SJSA1 (cell line): ENCODE measurements around the gene FBXO40. TPM values are rescaled to one million over a fixed set of nuclear protein-coding genes. Genes with fewer than 3 reads are reported as not detected.

Source experiments
- DNase-seq, 2 experiments: peaks; one replicate each; pipeline ENCODE4 v3.0.0-alpha.2; 2015 to 2020; ENCODE audit warnings: low spot score in 2 of 2, low read depth in 1 of 2
- H3K27ac ChIP-seq: fragments of 250-450 bp; sonication (Bioruptor Pico); 2 replicates; pipeline ENCODE4 v1.5.1; 2020; ENCODE audit warnings: mild to moderate bottlenecking, moderate library complexity
- H3K27me3 ChIP-seq: fragments of 250-450 bp; sonication (Bioruptor Pico); replicated peaks from 2 replicates; pipeline ENCODE4 v1.5.1; 2020; ENCODE audit warnings: mild to moderate bottlenecking, moderate library complexity
- H3K36me3 ChIP-seq: fragments of 250-450 bp; sonication (Bioruptor Pico); 2 replicates; pipeline ENCODE4 v1.5.1; 2020; ENCODE audit warnings: mild to moderate bottlenecking
- H3K4me1 ChIP-seq: fragments of 250-450 bp; sonication (Bioruptor Pico); replicated peaks from 2 replicates; pipeline ENCODE4 v1.6.1; 2021; ENCODE audit warnings: mild to moderate bottlenecking
- H3K4me3 ChIP-seq: fragments of 250-450 bp; sonication (Bioruptor Pico); 2 replicates; pipeline ENCODE4 v1.5.1; 2020; ENCODE audit warnings: mild to moderate bottlenecking
- H3K9me3 ChIP-seq: fragments of 250-450 bp; sonication (Bioruptor Pico); replicated peaks from 2 replicates; pipeline ENCODE4 v1.5.1; 2020; ENCODE audit warnings: mild to moderate bottlenecking
- total RNA-seq: library from RNA; depleted of rRNA; stranded (reverse); fragments of >200 nt; shearing (Covaris generic); gene quantifications from 2 replicates; pipeline ENCODE4 v1.2.3, GENCODE V29; 2014

FBXO40 gene
- total RNA-seq, 1 experiment from 2014 or later = not detected

DNA sequence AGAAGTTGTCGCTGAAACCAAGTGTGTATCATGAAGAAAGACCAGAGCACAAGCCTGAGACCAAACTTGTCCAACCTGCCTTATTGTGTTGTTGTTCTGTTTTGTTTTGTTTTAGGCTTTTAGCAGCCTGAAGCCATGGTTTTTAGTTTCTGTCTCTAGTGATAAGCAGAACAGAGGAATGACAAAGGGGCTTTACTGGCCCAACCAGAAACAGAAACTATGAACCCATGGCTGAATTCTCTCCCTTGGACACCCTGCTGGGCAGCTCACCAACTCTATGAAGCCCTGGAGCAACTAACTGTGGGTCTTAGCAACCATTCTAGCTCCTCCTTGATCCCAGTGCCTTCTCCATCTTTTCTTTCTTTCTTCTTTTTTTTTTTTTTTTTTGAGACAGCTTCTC, 37.2 kb downstream of the FBXO40 start:
- DNase-seq = no peak
- H3K27ac ChIP-seq = no peak overlapping the region
- H3K36me3 ChIP-seq = no peaks in the 10 kb centered on the region
- H3K27me3 ChIP-seq = no peaks in the 10 kb centered on the region
- H3K9me3 ChIP-seq = no peaks in the 10 kb centered on the region
- no peak overlapping the region for H3K4me3 ChIP-seq
- H3K4me1 ChIP-seq = no peaks in the 10 kb centered on the region

DNA sequence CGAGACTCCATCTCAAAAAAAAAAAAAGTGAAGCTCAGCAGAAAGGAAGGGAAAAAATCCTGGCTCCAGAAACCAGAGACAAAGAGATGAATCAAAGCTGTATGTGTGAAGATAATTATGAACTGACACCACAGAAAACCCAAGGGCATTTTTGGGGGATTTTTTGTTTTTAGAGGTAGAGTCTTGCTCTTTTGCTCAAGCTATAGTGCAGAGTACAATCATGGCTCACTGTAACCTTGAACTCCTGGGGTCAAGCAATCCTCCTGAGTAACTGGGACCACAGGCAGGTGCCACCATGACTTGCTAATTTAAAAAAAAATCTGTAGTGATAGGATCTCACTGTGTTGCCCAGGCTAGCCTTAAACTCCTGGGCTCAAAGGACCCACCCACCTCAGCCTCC, 44.7 kb downstream of the FBXO40 start:
- Histone ChIP-seq H3K27me3 (no peaks in the 10 kb centered on the region), H3K36me3 (no peaks in the 10 kb centered on the region), H3K4me3 (no peak overlapping the region), H3K27ac (no peak overlapping the region), H3K4me1 (no peaks in the 10 kb centered on the region), H3K9me3 (no peaks in the 10 kb centered on the region)
- no peak for DNase-seq

GRCh38 chr3:121641127-121641526, 47.9 kb downstream of the FBXO40 start:
- no peaks in the 10 kb centered on the region for H3K4me1 ChIP-seq
- H3K27ac ChIP-seq = no peak overlapping the region
- no peak overlapping the region for H3K4me3 ChIP-seq
- no peaks in the 10 kb centered on the region for H3K27me3 ChIP-seq
- no peaks in the 10 kb centered on the region for H3K36me3 ChIP-seq
- H3K9me3 ChIP-seq = no peaks in the 10 kb centered on the region
- DNase-seq = no peak

- Histone ChIP-seq H3K36me3 (no peaks in the 10 kb centered on the region), H3K27ac (no peak overlapping the region), H3K27me3 (no peaks in the 10 kb centered on the region), H3K9me3 (no peaks in the 10 kb centered on the region), H3K4me3 (no peak overlapping the region), H3K4me1 (no peaks in the 10 kb centered on the region)
- no peak for DNase-seq
Measured at GRCh38 chr3:121642601-121643314, 49.6 kb downstream of the FBXO40 start.

DNA sequence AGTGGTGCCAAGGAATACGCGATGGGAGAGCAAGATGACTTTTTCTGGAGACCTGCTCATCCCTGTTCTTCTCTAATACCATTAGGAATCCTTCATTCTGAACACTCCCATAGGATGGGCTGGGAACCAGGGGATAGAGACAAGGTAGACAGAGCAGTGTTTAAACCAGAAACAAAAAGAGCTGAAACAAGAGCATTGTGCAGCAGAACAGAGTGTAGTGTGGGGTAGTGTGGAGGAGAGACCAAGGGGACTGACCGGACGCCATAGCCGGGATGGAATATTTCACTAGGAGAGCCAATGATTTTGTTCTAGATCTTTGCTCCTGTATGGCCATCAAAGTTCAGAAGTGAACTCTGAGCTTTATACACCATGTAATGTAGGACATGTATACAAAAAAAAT, 51.9 kb downstream of the FBXO40 start:
- Histone ChIP-seq H3K9me3 (no peaks in the 10 kb centered on the region), H3K4me3 (no peak overlapping the region), H3K27me3 (no peaks in the 10 kb centered on the region), H3K36me3 (no peaks in the 10 kb centered on the region), H3K4me1 (no peaks in the 10 kb centered on the region), H3K27ac (no peak overlapping the region)
- no peak for DNase-seq

- Histone ChIP-seq H3K4me3 (no peak overlapping the region), H3K9me3 (no peaks in the 10 kb centered on the region), H3K27ac (no peak overlapping the region), H3K36me3 (no peaks in the 10 kb centered on the region), H3K27me3 (no peaks in the 10 kb centered on the region), H3K4me1 (no peaks in the 10 kb centered on the region)
- no peak for DNase-seq
Measured at GRCh38 chr3:121648219-121648958, 55.2 kb downstream of the FBXO40 start.

- H3K4me1 ChIP-seq = no peaks in the 10 kb centered on the region
- H3K27ac ChIP-seq = no peak overlapping the region
- DNase-seq = no peak
- H3K4me3 ChIP-seq = no peak overlapping the region
- no peaks in the 10 kb centered on the region for H3K9me3 ChIP-seq
- H3K27me3 ChIP-seq = no peaks in the 10 kb centered on the region
- no peaks in the 10 kb centered on the region for H3K36me3 ChIP-seq
Measured at GRCh38 chr3:121649645-121650044, 56.5 kb downstream of the FBXO40 start.

- Histone ChIP-seq H3K4me3 (no peak overlapping the region), H3K4me1 (no peaks in the 10 kb centered on the region), H3K36me3 (no peaks in the 10 kb centered on the region), H3K9me3 (no peaks in the 10 kb centered on the region), H3K27ac (no peak overlapping the region), H3K27me3 (no peaks in the 10 kb centered on the region)
- no peak for DNase-seq
Measured at GRCh38 chr3:121651684-121652083, 58.5 kb downstream of the FBXO40 start.

DNA sequence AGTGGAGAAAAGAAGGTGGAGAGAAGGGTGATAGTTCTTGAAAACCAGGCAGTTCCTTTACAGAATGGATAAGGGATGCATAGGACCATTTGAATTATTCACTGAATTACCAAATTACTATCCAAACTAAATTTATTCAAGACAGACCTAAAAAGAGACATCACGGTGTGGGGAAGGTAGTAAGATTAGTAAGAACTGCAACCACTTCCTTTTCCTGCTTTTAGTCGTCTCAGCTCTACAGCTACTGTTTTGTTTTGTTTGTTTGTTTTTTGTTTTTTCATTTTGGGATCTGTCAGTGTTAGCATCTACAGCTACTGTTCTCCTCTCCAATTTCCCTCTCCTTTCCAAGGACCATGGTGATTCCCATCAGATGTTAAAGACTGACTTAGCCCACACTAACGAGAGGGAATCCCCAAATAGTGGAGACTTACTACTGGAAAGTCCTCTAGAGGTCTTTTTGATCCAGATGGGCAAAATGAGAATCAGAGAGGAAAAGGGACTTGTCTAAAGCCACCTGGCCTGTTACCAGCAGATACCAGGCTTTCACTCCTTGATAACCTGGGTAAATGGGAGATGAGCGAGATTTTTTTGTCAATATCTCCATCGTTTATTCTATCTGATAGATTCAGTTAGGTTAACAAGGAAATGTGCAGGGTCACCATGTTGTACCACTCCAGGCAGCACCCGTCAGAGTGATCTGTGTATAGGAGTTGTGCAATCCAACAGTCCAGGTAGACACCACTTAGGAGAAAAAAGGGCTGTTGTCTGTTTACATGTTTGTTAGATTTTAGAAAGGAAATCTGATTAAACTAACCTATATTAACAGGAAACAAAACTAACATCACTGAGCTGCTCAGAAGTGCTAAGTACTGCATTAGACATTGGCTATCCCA, 61.6 kb downstream of the FBXO40 start:
- DNase-seq = no peak
- no peaks in the 10 kb centered on the region for H3K9me3 ChIP-seq
- H3K36me3 ChIP-seq = no peaks in the 10 kb centered on the region
- no peak overlapping the region for H3K4me3 ChIP-seq
- no peaks in the 10 kb centered on the region for H3K4me1 ChIP-seq
- no peaks in the 10 kb centered on the region for H3K27me3 ChIP-seq
- H3K27ac ChIP-seq = no peak overlapping the region

GRCh38 chr3:121658716-121659435, 65.7 kb downstream of the FBXO40 start:
- Histone ChIP-seq H3K36me3 (peaks cover 2% of the 10 kb centered on the region), H3K27ac (no peak overlapping the region), H3K4me1 (no peaks in the 10 kb centered on the region), H3K27me3 (no peaks in the 10 kb centered on the region), H3K4me3 (no peak overlapping the region), H3K9me3 (no peaks in the 10 kb centered on the region)
- DNase-seq = no peak

DNA sequence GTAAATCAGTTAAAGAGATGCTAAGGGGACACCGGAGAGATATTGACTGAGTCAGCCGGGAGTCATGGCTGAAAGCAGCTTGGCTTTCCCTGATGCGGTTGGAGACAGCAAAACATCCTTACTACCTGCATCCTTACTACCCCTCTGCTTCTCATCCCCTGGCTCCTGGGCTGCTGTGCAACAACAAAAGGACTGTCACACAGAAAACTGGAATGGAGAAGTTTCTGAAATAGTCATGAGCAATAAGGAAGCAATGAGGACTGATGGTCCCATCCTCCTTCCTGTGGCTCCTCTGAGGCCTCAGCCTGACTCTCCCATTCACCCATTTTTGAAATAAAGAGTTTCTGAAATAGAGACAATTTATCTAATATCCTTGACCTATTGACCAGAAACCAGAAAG, 66.4 kb downstream of the FBXO40 start:
- H3K4me3 ChIP-seq = no peak overlapping the region
- H3K36me3 ChIP-seq = peaks cover 9% of the 10 kb centered on the region
- H3K9me3 ChIP-seq = no peaks in the 10 kb centered on the region
- H3K4me1 ChIP-seq = no peaks in the 10 kb centered on the region
- no peak overlapping the region for H3K27ac ChIP-seq
- DNase-seq = no peak
- H3K27me3 ChIP-seq = no peaks in the 10 kb centered on the region

- no peak for DNase-seq
- Histone ChIP-seq H3K4me3 (no peak within 1 kb of the TSS), H3K4me1 (no peaks in the 10 kb centered on the region), H3K9me3 (no peaks in the 10 kb centered on the region), H3K36me3 (peaks cover 17% of the 10 kb centered on the region), H3K27me3 (no peaks in the 10 kb centered on the region), H3K27ac (no peak within 1 kb of the TSS)
Measured at GRCh38 chr3:121660356-121661171, 67.4 kb downstream of the FBXO40 start, which contains the start of gene HCLS1. Gene HCLS1 (minus strand): TSS chr3:121660903. CDS start chr3:121658347, 2,556 bp downstream.

- Histone ChIP-seq H3K4me1 (no peaks in the 10 kb centered on the region), H3K4me3 (no peak overlapping the region), H3K9me3 (no peaks in the 10 kb centered on the region), H3K27ac (no peak overlapping the region), H3K36me3 (peaks cover 21% of the 10 kb centered on the region), H3K27me3 (no peaks in the 10 kb centered on the region)
- no peak for DNase-seq
Measured at GRCh38 chr3:121661376-121661775, 68.2 kb downstream of the FBXO40 start.
